Gastrocnemius medialis (tissue), 4 donors: ENCODE measurements around the gene FAM25A.

Source experiments
- CTCF ChIP-seq, 5 experiments: fragments of 450-650 bp in 3 of 5; fragments of 200-600 bp in 2 of 5; sonication (generic) in 2 of 5; IDR thresholded peaks in 4 of 5; conservative IDR thresholded peaks in 1 of 5; 1 replicate in 4 of 5; 2 replicates in 1 of 5; pipeline ENCODE4 v1.5.1; 2016 to 2019; ENCODE audit warnings: antibody characterized with exemption in 5 of 5, mild to moderate bottlenecking in 3 of 5, moderate library complexity in 3 of 5
- POLR2A ChIP-seq, 2 donors: fragments of 450-650 bp; IDR thresholded peaks; one replicate each; pipeline ENCODE4 v1.6.1; 2017; ENCODE audit warnings: antibody characterized with exemption in 2 of 2, mild to moderate bottlenecking in 2 of 2, moderate library complexity in 2 of 2

- TF ChIP-seq CTCF (IDR thresholded peaks at IDR 0.05 in 4 of 5, conservative IDR thresholded peaks at IDR 0.05 in 1 of 5) (no peak), POLR2A (IDR thresholded peaks at IDR 0.05) (no peak)
Observed at GRCh38 chr10:87038786-87039185, 18.7 kb downstream of the FAM25A start.
